T-helper 1 cell treated with Interleukin-12 subunit alpha and Interleukin-12 subunit beta and Interleukin-4 antibody, amounts not matched to agents 30 ng/mL and 1 ng/mL, for 36 hours (primary cell): ENCODE results near the gene MBD2. TPM values are rescaled to one million over a fixed set of nuclear protein-coding genes. Genes with fewer than 3 reads are reported as not detected.
"Not testable (repeated sequence)": the region's sequence is repeated elsewhere in the genome, so short reads cannot be mapped to it uniquely, and the experiment has no call there.

Experiments used
- intact Hi-C: fragments of 100-400 bp; cut with micrococcal nuclease; formaldehyde crosslinking; loops from one replicate; pipeline ENCODE4 v1.15.1; 2024
- total RNA-seq: library from RNA; stranded (reverse); gene quantifications from 2 replicates; pipeline ENCODE4 v1.2.3, GENCODE V29; 2022

MBD2 gene, protein sequence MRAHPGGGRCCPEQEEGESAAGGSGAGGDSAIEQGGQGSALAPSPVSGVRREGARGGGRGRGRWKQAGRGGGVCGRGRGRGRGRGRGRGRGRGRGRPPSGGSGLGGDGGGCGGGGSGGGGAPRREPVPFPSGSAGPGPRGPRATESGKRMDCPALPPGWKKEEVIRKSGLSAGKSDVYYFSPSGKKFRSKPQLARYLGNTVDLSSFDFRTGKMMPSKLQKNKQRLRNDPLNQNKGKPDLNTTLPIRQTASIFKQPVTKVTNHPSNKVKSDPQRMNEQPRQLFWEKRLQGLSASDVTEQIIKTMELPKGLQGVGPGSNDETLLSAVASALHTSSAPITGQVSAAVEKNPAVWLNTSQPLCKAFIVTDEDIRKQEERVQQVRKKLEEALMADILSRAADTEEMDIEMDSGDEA
- total RNA-seq, result 140 and 164 TPM in 2 replicates

DNA sequence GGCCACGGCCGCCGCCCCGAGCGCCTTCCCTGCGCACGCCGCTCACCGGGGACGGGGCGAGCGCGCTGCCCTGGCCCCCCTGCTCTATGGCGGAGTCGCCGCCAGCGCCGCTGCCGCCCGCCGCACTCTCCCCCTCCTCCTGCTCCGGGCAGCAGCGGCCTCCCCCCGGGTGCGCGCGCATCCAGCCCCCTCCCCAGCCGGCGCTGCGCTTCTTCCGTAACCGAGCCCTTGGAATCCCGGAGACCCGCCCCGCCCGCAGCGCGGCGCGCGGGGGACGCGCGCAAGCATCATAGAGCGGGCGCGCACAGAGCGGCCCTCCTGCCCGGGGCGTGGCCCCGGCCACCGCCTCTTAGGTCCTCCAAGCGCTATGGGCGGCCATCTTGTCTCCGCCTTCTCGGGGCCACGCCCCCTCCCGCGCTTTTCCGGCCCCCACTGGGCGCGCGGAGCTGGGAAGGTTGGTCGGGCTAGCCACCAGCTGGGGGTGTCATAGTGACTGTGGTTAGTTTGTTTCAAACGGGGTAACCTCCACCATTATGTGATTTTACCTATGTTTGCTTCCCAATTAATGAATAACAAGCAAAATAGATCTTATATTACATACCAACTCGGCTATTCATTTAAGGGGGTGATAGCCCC is at the start of gene MBD2:
MBD2 (minus strand) TSS at position 291 of the 636 bp plus-strand sequence; CDS start at position 181, 110 bp downstream.
- intact Hi-C loops, result loop anchor here (1.0 to 10.0 kb wide), 10 partner anchors 40 to 1365 kb away; partner anchors contain the start of genes C18orf54, POLI and STARD6

DNA sequence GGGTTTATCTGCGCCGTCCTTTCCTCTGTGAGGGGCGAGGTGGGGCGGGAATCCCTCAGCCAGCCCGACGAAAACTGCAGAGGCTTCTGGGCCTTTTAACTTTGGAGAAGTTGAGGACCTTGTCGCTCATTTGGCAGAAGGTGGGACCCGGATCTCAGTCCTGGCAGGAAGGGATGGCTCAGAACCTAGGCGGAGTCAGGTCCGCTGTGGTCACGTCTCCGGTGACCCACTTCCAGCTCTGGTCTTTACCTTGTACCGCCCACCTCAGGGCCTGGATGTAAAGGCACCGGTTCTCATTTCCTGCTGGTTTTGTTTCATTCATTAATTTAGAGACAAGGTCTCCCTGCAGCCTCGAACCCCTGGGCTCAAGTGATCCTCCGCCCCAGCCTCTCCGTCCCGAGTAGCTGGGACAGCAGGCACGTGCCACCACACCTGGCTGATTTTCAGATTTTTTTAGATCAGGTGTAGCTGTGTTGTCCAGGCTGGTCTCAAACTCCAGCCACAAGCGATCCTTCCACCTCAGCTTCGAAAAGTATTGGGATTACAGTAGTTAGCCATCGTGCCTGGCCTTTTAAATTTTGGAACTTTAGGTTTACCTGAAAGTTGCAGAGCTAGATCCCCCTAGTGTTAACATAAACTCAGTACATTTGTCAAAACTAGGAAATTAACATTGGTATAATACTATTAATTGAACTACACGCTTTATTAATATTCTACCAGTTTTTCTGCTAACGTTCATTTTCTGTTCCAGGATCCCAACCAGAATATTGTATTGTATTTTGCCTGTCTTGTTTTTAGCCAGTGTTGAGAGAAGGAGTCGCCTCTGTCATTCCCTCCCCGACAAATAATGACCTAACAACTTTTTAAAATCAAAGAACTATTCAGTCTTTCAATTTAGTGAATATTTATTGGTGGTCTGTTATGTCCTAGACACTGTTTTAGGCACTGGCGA is 45.7 kb upstream of the MBD2 start:
- intact Hi-C loops, result loop anchor here (1.0 to 10.0 kb wide), 9 partner anchors 8 to 1315 kb away; partner anchors contain the start of genes C18orf54, MBD2, STARD6 and TCF4

DNA sequence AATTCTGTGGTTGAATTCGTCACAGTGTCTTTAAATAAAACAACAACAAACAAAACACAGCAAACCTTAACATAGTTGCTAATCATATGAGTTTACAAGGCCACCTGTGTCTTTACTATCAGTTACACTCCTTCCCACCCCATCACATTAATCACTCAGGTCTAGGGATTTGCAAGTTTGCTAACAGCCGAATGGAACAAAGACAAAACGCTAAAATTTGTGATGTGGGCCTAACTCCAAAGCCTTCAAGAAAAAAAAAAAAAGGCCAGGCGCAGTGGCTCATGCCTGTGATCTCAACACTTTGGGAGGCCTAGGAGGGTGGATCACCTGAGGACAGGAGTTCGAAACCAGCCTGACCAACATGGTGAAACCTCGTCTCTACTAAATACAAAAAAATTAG is 44.3 kb upstream of the MBD2 start:
- intact Hi-C loops, result loop anchor here (1.0 to 10.0 kb wide), 3 partner anchors 17 to 1316 kb away; partner anchors contain the start of genes MBD2 and TCF4

DNA sequence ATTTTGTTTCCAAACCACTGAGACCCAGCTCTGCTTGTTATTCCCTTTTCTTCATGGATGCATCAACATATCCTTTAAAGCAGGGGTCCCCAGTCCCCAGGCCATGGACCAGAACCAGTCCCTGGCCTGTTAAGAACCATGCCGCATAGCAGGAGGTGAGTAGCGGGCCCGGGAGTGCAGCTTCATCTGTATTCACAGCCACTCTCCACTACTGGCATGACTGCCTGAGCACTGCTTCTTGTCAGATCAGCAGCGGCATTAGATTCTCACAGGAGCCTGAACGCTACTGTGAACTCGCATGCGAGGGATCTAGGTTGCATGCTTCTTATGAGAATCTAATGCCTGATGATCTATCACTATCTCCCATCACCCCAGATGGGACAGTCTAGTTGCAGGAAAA is 43.2 kb upstream of the MBD2 start:
- intact Hi-C loops, result loop anchor here (10.0 kb wide), 1 partner anchor 1317 kb away; the partner anchor contains the start of gene TCF4

DNA sequence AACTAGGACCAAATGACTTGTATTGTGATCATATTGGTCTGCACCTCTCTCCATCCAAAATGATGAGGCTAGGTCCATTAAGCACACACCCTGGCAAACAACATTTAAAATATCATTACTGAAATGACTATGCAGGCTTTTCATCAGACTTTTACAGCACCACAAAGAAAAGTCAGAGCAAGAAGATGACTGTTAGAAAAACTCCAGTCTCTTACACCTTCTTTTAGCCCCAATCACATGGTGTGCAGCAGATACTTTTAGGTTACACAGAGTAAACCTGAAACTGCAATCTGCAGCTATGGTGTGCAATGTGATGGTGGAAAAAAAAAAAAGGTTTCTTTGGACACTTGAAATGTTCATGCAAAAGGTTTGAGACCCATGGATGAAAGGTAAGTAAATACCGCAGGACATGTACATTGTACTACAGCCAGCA is 39.5 kb upstream of the MBD2 start:
- intact Hi-C loops, result loop anchor here (1.0 to 10.0 kb wide), 5 partner anchors 21 to 1321 kb away; partner anchors contain the start of genes MBD2 and TCF4

DNA sequence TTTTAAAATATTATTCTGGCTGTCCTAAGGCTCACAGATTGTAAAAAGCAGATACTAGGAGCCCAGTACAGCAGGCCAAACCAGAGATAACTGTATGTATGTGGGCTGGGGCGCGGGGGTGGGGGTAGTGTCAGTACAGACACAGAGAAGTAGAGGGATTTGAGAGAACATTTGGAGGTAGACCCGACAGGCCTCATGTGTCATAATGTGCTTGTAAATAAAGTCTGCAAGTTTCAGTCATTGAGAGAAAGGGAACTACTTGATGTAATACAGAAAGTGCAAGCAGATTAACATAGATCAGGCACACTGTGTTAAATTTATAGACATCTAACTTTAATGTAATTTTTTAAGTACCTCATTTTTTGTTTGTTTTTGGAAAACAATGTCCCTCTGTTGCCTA is 37.4 kb upstream of the MBD2 start:
- intact Hi-C loops, result loop anchor here (1.0 to 10.0 kb wide), 5 partner anchors 8 to 1323 kb away; partner anchors contain the start of gene TCF4

DNA sequence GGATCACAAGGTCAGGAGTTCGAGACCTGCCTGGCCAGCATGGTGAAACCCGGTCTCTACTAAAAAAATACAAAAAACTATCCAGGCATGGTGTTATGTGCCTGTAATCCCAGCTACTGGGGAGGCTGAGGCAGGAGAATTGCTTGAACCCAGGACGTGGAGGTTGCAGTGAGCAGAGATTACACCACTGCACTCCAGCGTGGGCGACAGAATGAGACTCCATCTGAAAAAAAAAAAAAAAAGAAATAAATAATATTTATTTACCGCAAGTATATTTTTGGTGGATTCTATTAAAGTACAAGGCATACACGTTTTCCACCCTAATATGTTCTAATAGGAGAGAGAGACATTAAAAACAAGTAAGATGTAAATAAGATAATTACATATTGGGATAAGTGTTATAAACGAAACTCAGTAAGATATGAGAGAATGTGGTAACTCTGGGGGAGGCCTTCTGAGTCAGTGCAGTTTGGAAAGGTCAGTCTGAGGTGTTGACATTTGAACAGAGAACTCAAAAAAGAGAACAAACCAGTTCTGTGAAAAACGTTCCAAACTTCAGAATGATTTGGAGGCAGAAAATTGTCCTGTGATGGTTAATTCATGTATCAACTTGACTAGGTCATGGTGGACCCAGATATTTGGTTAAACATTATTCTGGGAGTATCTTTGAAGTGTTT is 36.1 kb upstream of the MBD2 start:
- intact Hi-C loops, result loop anchor here (5.0 to 10.0 kb wide), 3 partner anchors 452 to 1324 kb away; partner anchors contain the start of gene TCF4

DNA sequence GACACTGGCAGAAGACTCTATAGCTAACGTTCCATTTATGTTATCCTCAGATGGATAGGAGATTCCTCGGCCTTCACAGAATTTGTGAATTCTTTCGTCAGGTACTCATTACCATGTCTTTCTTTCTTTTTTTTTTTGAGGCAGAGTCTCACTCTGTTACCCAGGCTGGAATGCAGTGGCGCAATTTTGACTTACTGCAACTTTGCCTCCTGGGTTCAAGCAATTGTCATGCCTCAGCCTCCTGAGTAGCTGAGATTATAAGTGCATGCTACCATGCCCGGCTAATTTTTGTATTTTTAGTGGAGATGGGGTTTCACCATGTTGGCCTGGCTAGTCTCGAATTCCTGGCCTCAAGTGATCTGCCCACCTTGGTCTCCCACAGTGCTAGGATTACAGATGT is 33.3 kb upstream of the MBD2 start:
- intact Hi-C loops, result not testable (repeated sequence)

DNA sequence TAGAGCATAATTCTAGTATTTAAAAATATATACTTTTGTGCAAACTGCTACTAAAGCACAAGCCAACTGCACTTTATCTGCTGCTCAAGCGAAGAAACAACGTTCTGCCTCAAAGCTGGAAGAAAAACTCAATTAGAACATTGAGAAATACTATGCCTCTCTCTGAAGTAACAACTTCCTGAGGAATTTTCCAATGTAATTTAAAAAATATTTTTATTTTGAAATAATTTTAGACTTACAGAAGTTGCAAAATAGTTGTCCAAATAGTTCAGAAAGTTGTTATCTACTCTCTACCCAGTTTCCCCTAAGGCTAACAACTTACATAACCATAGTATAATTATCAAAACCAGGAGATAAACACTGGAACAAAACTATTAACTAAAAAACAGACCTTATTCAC is 32.5 kb upstream of the MBD2 start:
- intact Hi-C loops, result no loop called here

DNA sequence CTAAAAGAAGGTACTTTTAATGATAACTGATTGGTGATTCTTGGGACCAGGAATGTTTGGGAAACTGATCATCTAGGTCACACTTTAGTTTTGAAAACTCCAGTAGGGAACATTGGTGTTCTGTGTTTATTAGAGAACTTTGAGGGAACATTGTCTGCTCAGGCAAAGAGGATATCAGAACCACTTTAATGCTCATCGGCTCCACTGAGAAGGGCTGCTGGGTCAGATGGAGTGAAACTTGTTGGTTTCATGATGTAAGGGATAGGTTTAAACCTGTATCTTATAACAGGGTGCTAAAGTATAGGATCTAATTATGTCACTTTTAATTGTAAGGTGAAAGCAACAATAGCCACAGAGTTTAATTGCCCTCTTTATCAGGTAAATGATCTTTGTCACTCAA is 30.7 kb upstream of the MBD2 start:
- intact Hi-C loops, result no loop called here

DNA sequence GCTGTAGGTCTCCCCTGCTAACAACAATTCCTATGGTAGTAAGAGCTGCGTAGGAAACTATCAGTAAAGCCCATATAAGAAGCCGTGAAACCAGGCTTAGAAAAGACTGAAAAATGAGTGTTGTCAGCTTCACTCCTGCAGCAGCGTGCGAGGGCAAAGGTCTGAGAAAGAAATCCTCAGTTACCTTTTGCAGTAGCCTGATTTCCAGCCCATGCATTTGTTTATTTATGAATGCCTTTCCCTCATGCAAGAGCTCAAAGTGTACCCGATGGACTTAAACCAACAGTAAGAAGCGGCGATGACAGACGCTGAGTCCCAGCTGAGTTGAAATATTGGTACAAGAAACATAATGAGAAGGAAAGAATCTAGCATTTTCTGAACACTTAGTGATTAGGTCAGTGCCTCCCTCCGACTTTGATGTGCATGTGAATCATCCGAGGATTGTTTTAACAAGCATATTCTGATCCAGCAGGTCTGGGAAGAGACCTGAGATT is 29.8 kb upstream of the MBD2 start:
- intact Hi-C loops, result no loop called here

DNA sequence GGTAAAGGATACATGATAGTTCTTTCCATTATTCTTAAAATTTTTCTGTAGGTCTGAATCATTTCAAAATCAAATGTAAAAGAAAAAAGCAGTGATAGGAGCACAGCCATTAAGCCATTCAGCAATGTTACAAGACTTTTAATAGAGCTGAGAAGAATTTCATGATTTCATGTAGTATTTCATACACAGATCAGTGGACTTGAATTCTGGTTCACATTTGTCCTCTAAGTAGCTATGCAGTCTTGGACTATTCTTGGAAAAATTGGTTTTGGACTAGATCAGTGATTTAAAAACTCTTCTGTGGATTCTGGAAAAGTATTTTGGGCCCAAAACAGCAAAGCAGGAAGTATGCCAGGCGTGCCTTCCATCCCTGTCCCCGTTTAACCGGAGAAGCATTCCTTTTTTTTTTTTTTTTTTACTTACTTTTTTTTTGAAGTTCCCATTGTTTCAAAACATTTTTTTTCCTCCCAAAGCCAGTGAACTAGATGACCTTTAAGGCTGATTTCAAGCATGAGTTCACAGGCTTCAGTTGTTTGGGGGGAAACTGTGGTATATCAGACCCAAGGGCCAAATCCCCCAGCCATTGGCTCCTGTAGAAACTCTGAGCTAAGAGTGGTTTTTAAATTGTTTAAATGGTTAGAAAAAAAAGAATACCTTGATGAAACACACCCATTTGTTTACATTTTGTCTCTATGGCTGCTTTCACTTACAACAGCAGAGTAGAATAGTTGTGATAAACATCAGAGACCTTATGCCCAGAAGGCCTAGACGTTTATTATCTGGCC is 27.3 kb upstream of the MBD2 start:
- intact Hi-C loops, result no loop called here

DNA sequence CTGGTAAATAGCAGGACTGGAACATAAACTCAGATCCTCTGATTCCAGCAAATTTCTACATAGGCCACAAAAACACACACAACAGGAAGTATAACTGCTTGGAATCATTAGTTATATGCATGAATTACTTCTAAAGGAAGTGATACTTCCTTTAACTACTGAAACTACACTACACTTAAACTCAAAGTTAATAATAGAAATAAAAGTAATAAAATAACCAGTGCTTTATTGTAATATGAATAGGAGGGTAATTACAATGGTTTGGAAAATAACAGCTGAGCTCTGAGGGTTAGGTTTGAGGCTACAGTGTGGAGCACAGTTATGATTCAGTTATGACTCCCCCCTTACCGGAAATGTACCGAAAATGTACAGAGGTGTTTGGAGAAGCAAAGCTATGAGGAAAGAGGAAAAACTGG is 26.4 kb upstream of the MBD2 start:
- intact Hi-C loops, result no loop called here

DNA sequence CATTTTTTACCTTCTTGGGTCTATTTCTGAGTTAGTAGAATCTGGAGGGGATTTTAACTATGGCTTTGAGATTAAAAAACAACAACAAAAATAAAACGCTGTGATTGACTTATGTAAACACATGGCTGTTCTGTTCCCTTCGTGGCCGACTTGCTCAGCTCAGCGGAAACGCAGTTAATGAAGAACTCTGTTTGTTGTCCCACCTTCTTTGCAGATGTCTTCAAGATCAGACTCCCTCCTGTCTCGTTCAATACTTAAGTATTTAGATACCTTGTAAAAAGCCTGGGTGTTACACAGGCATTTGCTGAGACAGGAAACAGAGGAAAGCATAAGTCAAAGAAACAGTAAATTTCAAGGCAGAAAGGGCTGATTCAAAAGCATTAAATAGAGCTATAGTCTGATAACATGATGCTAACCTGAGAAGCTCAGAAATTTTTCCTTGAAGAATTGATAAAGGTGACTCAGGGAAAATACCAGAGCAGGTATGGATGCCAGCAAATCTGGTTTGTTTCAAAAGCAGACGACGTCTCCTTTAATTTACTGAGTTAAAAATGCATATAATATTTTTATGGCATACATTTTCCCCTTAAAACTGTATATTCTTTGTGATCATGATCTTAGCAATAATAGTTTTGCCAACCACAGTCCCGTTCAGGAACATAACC is 23.2 kb upstream of the MBD2 start:
- intact Hi-C loops, result loop anchor here (2.0 kb wide), 1 partner anchor 19 kb away; no protein-coding TSS in a partner anchor

DNA sequence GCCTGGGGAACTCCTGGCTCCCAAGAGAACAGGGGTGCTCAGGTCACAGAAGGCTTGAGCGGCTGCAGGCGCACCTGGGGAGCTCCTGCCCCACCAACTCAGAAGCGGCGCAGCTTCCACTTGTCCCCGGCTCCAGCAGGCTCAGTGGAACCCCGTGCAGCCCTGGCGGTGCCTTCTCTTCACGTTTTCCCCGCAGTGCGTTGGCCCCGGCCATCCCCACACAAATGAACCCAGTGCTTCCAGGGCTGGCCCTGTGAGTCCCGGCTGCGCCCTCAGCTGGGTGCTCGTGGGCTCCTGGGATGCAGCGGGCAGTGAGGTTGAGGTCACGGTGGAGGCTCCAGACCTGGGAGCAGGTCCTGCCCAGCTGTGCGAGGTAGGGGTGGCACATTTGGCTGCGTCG is 17.9 kb upstream of the MBD2 start:
- intact Hi-C loops, result no loop called here

DNA sequence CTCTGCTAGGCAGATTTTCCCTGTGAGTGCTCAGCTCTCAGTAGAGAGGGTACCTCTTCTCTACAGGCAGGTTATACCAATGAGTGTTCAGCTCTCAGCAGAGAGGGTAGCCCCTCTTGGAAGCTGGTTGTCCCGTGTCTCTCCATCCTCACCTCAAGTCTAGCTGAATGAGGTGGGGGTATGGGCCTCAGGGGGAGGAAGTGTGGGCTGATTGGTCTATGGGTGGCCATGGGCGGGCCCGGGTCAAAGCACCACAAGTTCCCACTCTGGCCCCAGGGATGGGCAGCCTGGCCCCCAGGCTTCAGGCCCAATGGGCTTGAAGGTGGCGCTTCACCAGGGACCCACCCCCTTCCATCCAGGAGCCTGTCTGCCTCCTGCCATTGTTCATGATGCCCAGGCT is 17.0 kb upstream of the MBD2 start:
- intact Hi-C loops, result no loop called here

DNA sequence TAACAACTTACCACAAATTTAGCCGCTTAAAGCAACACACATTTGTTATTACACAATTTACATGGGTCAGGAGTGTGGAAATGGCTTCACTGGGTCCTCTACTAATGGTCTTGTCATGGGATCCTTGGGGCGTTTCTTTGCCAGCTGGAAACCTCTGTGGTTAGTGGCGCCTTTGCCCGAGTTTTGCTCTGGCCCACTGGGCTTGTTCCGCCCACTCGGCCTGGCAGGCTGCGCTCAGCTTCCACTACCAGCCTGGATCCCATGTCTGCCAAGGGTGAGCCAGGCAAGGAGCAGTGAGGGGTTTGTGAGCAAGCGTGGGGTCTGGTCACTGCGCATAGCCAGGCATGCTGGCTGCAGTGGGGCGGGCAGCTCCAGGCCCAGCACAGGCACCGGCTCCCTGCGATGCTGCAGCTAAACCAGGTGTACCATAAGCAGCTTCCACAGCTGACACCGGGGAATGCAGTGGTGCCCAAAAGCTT is 16.2 kb upstream of the MBD2 start:
- intact Hi-C loops, result no loop called here

DNA sequence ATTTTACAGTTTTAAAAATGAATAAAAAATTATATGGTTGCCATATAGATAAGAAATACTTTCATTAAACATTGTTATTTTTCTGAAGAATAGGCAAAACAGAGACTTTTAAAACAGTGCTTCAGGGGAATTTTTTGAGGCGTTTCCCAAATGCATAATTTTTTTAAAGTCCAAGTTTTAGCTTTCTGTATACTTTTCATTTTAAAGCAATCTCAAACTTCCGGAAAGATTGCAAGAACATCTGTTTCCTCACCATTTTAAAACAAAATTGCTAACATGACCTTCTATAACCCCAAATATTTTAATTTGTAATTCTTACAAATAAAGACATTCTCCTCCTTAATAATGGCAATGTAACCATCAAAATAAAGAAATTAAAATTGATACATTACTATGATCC is 15.1 kb upstream of the MBD2 start:
- intact Hi-C loops, result no loop called here

DNA sequence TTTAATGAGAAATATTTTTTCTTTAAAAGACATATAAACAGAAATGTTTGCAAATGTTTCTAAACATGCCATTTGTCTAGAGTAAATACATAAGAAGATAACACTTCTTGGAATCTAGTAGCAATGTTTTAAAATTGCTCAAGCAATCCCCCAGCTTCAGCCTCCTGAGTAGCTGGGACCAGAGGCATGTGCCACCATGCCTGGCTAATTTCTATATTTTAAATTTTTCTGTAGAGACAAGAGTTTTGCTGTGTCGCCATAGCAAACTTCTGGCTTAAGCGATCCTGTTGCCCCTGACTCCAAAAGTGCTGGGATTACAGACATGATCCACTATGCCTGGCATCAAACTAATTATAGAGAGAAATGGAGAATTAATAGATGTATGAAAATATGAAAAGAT is 14.6 kb upstream of the MBD2 start:
- intact Hi-C loops, result no loop called here
